ENCODE measurements around the gene CNGB1.

CNGB1 gene

DNA sequence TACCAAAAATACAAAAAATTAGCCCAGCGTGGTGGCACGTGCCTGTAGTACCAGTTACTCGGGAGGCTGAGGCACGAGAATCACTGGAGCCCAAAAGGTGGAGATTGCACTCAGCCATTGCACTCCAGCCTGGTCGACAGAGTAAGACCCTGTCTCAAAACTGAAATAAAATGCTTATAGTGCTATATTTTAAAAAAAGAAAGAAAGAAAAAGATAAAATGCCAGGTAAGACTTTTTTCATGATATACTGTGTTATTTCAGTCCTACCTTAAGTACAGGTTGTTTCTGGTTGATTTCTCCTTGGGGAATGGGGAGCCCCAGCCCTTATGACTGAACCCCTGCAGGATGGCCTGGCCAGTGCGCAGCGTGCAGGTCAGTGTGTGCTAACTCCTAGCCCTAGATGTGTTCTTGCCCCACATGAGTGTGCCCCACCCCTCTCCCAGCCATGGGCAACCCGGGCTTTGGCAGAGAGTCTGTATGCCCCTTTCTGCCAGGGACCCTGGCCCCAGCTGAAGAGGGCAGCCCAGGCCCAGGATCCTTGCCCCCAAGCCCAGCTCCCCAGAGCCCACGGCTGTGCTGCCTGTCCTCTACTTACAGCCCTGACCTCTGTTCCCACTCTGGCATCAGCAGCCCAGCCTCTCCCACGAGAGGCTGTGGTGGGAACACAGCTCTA, 1.3 kb downstream of the CNGB1 start:
- Histone ChIP-seq H3K36me3 (ENCODE audit: insufficient read depth, low read length) (no peaks in the 10 kb centered on the region), H2AFZ (ENCODE audit: low read length) (no peak overlapping the region), H3K79me2 (ENCODE audit: insufficient read depth, low read length) (no peaks in the 10 kb centered on the region), H3K9me2 (replicated peaks; ENCODE audit: low read depth, low read length) (no peaks in the 10 kb centered on the region), H3K4me1 (ENCODE audit: insufficient read depth, low read length, poor library complexity, severe bottlenecking) (peaks cover 20% of the 10 kb centered on the region), H3K9me3 (ENCODE audit: insufficient read depth, low read depth, low read length) (no peaks in the 10 kb centered on the region), H3F3A (ENCODE audit: low read depth) (no peaks in the 10 kb centered on the region), H3K27me3 (ENCODE audit: insufficient read depth, low read length, poor library complexity, severe bottlenecking) (no peaks in the 10 kb centered on the region), H3K4me2 (ENCODE audit: low read depth, low read length, poor library complexity, severe bottlenecking) (no peak overlapping the region), H3K9ac (ENCODE audit: low read depth, low read length, poor library complexity, severe bottlenecking) (no peak overlapping the region), H3K4me3 (ENCODE audit: low read length, poor library complexity, severe bottlenecking) (no peak overlapping the region), H4K20me1 (ENCODE audit: insufficient read depth, low read length, poor library complexity, severe bottlenecking) (no peaks in the 10 kb centered on the region)
- TF ChIP-seq EZH2phosphoT487 (IDR thresholded peaks at IDR 0.05; ENCODE audit: borderline replicate concordance), result no peak
- TF ChIP-seq, protein P1, sequence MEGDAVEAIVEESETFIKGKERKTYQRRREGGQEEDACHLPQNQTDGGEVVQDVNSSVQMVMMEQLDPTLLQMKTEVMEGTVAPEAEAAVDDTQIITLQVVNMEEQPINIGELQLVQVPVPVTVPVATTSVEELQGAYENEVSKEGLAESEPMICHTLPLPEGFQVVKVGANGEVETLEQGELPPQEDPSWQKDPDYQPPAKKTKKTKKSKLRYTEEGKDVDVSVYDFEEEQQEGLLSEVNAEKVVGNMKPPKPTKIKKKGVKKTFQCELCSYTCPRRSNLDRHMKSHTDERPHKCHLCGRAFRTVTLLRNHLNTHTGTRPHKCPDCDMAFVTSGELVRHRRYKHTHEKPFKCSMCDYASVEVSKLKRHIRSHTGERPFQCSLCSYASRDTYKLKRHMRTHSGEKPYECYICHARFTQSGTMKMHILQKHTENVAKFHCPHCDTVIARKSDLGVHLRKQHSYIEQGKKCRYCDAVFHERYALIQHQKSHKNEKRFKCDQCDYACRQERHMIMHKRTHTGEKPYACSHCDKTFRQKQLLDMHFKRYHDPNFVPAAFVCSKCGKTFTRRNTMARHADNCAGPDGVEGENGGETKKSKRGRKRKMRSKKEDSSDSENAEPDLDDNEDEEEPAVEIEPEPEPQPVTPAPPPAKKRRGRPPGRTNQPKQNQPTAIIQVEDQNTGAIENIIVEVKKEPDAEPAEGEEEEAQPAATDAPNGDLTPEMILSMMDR (conservative IDR thresholded peaks at IDR 0.05; ENCODE audit: low read length), result no peak

DNA sequence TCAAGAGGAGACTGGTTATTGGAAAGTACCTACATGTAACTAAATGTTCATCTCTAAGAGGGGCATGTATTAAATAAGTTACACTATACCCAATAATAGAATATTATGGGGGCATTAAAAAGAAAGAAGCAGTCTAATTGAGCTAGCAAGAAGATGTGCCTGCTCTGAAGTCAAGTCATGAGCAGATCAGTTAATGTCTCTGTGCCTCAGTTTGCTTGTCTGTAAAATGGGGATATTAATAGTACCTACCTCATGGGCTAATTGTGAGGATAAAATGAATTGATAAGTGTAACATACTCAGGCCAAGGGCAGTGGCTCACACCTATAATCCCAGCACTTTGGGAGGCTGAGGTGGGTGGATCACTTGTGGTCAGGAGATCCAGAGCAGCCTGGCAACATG, 3.0 kb downstream of the CNGB1 start:
- H3K27me3 ChIP-seq (ENCODE audit: insufficient read depth, low read length, poor library complexity, severe bottlenecking), result no peaks in the 10 kb centered on the region
- peaks cover 20% of the 10 kb centered on the region for H3K4me1 ChIP-seq (ENCODE audit: insufficient read depth, low read length, poor library complexity, severe bottlenecking)
- H3K79me2 ChIP-seq (ENCODE audit: insufficient read depth, low read length), result no peaks in the 10 kb centered on the region
- TF ChIP-seq, protein P1 (conservative IDR thresholded peaks at IDR 0.05; ENCODE audit: low read length), result no peak
- TF ChIP-seq EZH2phosphoT487 (IDR thresholded peaks at IDR 0.05; ENCODE audit: borderline replicate concordance), result no peak
- H3K36me3 ChIP-seq (ENCODE audit: insufficient read depth, low read length), result no peaks in the 10 kb centered on the region
- no peaks in the 10 kb centered on the region for H4K20me1 ChIP-seq (ENCODE audit: insufficient read depth, low read length, poor library complexity, severe bottlenecking)
- no peaks in the 10 kb centered on the region for H3K9me3 ChIP-seq (ENCODE audit: insufficient read depth, low read depth, low read length)
- no peak overlapping the region for H3K4me3 ChIP-seq (ENCODE audit: low read length, poor library complexity, severe bottlenecking)
- no peak overlapping the region for H2AFZ ChIP-seq (ENCODE audit: low read length)
- H3K9me2 ChIP-seq (replicated peaks; ENCODE audit: low read depth, low read length), result no peaks in the 10 kb centered on the region
- no peak overlapping the region for H3K9ac ChIP-seq (ENCODE audit: low read depth, low read length, poor library complexity, severe bottlenecking)
- H3K4me2 ChIP-seq (ENCODE audit: low read depth, low read length, poor library complexity, severe bottlenecking), result no peak overlapping the region
- no peaks in the 10 kb centered on the region for H3F3A ChIP-seq (ENCODE audit: low read depth)

DNA sequence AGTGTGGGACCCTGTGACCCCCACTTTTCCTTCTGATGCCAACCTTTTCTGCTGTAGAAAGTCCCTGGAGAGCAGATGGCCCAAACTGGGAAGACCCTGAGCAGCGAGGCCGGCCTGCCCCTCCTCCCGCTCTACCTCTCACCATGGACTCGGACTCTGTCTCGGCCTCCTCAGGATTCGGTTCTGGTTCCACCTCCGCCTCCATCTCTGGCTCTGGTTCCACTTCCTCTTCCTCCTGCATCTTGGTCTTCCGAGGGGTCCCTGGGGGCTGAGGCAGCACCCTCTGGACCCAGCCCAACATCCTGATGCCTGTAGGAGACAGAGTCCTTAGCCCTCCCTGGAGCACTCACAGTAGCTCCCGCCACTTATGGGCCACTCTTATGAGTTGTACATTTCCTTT, 3.9 kb downstream of the CNGB1 start:
- TF ChIP-seq, protein P1 (conservative IDR thresholded peaks at IDR 0.05; ENCODE audit: low read length), result no peak
- no peaks in the 10 kb centered on the region for H3K27me3 ChIP-seq (ENCODE audit: insufficient read depth, low read length, poor library complexity, severe bottlenecking)
- peaks cover 11% of the 10 kb centered on the region for H3K4me1 ChIP-seq (ENCODE audit: insufficient read depth, low read length, poor library complexity, severe bottlenecking)
- no peak overlapping the region for H3K9ac ChIP-seq (ENCODE audit: low read depth, low read length, poor library complexity, severe bottlenecking)
- H3K36me3 ChIP-seq (ENCODE audit: insufficient read depth, low read length), result no peaks in the 10 kb centered on the region
- H3K4me2 ChIP-seq (ENCODE audit: low read depth, low read length, poor library complexity, severe bottlenecking), result no peak overlapping the region
- no peaks in the 10 kb centered on the region for H3K79me2 ChIP-seq (ENCODE audit: insufficient read depth, low read length)
- H3K9me3 ChIP-seq (ENCODE audit: insufficient read depth, low read depth, low read length), result no peaks in the 10 kb centered on the region
- H3K4me3 ChIP-seq (ENCODE audit: low read length, poor library complexity, severe bottlenecking), result no peak overlapping the region
- no peaks in the 10 kb centered on the region for H3K9me2 ChIP-seq (replicated peaks; ENCODE audit: low read depth, low read length)
- H3F3A ChIP-seq (ENCODE audit: low read depth), result no peaks in the 10 kb centered on the region
- no peaks in the 10 kb centered on the region for H4K20me1 ChIP-seq (ENCODE audit: insufficient read depth, low read length, poor library complexity, severe bottlenecking)
- no peak overlapping the region for H2AFZ ChIP-seq (ENCODE audit: low read length)

Data from Loucy (cell line).